HG03558 (cell line): ENCODE results near the gene BGN.

Experiments
- ATAC-seq: cut with Tn5 transposase; IDR thresholded peaks from one replicate; pipeline ENCODE4 v1.9.1; 2021; ENCODE audit warnings: moderate number of reproducible peaks; ENCODE audit not compliant: unreplicated experiment; ENCODE audit errors: extremely low read depth

Gene BGN

DNA sequence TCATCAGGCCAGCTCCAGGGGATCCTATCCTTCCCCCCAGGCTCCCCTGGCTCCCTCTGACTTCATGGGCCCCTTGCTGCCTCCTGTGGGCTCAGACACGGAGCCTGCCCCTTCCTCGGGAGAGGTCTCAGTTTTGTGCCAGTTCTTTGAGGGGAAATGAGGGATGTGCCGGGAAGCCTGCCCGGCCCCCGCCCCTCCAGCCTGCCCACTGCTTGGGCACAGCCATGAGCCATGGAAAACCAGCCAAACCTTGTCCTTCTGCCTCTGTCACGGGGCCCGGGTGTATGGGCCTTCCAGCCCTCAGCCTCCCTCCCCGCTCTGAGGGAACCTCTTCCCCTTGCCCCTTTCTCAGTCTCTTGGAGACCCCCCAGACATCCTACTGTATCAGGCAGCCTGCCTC lies 6.8 kb downstream of the BGN start:
- no peak for ATAC-seq

DNA sequence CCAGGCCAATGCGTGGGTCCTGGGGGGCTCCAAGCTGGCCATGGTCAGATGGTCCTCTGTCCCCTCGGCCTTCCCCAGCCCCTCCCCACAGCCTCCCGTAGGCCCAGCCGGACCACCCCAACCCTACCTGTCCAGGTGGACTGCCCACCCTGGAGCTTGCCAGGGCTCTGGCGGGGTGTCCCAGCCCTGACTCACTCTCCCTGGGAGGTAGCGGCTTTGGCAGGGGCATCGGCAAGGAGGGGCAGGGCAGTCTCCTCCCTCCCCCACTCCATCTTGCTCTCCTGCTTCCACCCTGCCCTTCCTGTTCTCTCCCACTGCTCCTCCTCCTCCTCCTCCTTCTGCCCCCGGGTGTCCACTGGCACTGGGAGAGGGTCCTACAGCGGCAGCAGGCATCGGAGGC lies 7.4 kb downstream of the BGN start:
- no peak for ATAC-seq

GRCh38 chrX:153502796-153503195 lies 8.0 kb downstream of the BGN start:
- ATAC-seq: no peak

DNA sequence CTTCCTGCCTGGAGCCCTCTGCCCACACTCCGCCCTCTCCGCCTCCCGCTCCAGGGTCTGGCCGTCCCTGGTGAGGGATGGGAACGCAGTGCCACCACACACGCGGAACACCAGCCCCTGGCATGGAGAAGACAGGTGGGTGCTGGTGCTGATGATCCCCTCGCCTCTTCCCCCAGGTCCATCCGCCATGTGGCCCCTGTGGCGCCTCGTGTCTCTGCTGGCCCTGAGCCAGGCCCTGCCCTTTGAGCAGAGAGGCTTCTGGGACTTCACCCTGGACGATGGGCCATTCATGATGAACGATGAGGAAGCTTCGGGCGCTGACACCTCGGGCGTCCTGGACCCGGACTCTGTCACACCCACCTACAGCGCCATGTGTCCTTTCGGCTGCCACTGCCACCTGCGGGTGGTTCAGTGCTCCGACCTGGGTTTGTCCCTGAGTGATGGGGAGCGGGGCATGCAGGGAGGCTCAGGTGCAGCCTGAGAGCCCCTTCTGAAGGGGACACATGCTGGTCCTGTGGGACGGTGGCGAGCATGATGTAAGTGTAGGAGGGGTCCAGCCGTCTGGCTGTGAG lies 9.8 kb downstream of the BGN start:
- no peak for ATAC-seq

DNA sequence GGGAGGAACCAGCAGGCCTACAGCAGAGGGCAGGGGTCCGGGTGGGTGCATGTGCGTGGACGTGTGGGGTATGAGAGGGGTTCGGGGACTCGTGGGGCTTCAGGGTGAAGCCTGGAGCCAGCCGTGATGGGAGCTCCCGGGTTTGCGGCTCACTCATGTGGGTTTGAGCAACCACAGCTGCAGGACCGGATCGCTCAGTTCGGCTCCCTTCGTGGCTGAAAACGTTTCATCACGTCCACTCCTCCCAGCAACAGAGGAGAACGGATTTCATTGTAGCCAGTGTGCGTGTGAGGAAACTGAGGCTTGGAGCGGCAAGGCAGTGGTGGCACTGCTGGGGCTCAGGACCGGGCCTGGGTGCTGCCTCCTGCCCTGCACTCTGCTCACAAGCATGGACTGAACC lies 10.6 kb downstream of the BGN start:
- ATAC-seq: no peak

DNA sequence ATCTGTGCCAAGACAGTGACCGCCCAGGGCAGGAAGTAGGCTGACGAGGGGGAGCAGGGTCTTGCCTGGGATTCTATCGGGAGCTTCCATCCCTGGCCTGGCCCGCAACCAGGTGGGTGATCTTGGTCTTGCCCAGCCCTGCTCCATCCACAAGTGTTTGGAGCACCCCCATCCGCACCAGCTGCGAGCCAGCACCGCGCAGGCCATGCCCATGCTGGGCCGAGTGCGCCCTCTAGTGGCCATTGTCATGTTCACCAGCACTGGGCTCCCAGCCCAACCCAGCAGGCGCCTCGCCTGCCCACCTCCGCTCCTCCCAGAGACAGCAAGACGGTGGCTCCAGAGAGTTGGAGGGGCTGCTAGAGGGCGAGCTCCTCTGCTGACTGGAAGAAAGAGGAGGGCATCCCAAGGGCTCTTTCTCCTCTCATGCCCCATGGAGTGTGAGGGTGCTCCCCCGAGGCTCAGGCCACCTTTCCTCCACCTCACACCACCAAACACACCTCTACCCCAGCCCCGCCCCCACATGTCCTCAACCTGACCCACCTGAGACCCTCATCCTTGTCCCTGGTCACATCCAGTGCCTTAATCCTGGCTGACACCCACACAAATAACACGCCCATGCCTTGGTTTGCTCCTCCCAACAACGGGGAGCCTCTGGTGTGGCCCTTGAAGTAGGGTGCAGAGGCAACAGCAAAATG lies 12.9 kb downstream of the BGN start:
- peak; percentile 85 for ATAC-seq

GRCh38 chrX:153509592-153509991 lies 14.8 kb downstream of the BGN start:
- ATAC-seq: no peak

DNA sequence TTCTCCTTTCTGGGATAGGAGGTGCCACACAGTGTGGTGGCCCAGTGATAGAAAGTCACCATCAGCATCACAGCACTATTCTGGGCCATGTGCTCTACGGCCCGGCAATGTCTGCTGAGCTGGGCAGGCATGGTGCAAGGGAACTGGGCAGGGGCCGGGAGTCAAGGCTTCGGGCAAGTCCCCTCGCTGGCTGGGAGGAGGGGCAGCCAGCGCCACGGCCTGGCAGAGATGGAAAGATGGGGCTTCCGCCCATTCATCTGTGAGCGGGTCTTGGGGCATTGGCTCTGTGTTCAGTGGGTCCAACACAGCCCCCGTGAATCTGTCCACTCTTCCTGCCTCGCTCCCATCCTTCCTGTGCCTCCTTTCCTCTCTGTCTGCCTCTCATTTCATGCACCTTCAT lies 15.6 kb downstream of the BGN start:
- no peak for ATAC-seq

- no peak for ATAC-seq
These were observed 17.2 kb downstream of the BGN start for GRCh38 chrX:153511784-153512500.

DNA sequence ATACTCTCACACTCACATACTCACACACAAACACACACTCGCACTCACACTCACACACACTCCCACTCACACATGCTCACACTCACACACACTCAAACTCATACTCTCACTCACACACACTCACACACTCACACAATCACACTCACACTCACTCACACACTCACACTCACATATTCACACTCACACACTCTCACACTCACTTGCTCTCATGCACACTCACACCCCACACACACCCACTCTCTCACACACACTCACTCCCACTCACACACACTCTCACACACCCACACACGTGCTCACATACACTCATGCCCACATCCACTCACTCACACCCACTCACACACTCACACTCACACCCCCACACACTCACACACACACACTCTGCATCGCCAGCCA lies 17.7 kb downstream of the BGN start:
- ATAC-seq: no peak

GRCh38 chrX:153513265-153513664 lies 18.5 kb downstream of the BGN start:
- no peak for ATAC-seq

DNA sequence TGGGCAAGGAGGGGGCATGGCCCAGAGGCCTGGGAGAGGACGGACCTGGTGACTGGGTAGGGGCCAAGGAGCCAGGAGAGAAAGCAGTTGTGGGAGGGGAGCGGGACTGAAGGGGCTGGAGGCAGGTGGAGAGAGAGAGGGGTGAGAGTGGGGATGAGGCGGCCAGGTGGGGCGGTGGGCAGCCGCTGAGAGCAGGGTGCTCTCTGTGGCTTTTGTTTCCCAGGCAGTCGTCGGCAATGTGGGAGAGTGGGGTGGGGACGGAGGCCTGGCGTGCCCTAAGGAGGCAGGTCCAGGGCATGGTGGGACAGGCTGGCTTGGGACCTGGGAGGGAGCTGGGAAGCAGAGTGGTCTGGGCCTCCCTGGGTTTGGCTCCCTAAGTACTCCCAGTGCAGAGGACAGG lies 19.5 kb downstream of the BGN start:
- no peak for ATAC-seq

GRCh38 chrX:153515435-153515834 lies 20.7 kb downstream of the BGN start:
- ATAC-seq: no peak

GRCh38 chrX:153516073-153516472 lies 21.3 kb downstream of the BGN start:
- no peak for ATAC-seq

- ATAC-seq: no peak
These were observed 22.6 kb downstream of the BGN start, which contains the start of gene ATP2B3 for GRCh38 chrX:153517423-153517822. ATP2B3 (plus strand) TSS chrX:153517642; CDS start chrX:153536248, 18,606 bp downstream.

- no peak for ATAC-seq
These were observed 23.4 kb downstream of the BGN start for GRCh38 chrX:153517946-153518834.

DNA sequence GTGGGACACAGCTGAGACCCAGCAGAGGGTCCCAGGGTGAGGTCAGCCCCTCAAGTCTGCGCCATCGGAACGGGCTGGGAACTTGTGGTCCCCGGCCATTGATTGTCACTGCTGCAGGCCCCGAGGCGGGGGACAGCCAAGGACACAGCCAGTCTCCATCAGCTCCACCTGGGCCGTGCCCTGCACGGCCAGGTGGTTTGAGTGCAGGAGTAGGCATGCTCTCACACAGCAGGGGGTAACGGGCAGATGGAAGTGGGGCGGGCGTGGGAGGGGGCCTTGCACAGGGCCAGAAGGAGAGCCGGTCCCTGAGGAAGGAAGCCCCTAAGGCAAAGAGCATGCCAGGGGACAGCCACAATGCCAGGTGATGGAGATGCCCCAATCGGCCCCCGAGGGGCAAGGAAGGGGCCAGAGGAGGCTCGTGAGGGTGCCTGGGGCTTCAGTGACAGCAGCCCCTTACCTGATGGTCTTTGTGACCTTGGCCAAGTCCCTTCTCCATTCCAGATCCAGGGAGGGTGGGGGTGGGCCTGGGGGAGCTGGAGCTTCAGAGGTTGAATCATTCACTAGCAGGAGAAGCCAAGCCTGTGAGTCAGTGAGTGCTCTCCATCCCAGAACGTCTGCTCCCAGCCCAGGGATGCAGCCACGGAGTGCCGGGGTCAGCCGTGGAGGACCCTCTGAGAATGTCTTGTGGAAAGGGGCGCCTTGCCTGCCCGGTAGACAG lies 24.9 kb downstream of the BGN start:
- no peak for ATAC-seq

GRCh38 chrX:153520287-153520917 lies 25.6 kb downstream of the BGN start:
- ATAC-seq: no peak

- ATAC-seq: no peak
These were observed 26.3 kb downstream of the BGN start for GRCh38 chrX:153521034-153521433.

DNA sequence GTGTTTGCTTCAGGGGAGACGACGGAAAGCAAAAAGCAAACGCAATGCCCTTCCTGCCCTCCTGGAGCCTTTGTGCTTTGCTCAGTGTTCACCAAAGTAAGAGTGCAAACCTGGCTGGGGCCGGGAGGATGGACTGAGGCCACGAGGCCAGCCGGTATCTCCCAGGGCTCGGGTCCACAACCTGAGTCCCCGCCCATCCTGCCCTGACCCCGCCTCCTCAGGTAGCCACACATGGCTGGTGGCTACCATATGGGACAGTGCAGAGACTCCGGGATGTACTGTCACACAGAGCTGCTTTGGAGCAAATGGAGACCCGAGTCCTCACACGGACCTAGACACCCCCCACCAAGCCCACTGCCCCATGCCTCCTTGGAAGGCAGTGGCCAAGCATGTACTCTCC lies 27.5 kb downstream of the BGN start:
- no peak for ATAC-seq
